IMR-90 (cell line): ENCODE results near the gene RECK. TPM values are rescaled to one million over a fixed set of nuclear protein-coding genes. Genes with fewer than 3 reads are reported as not detected.

Experiments
- ATAC-seq: fragments of 200-7000 bp; cut with Tn5 transposase; 2 replicates; pipeline ENCODE4 v1.9.1; 2020; ENCODE audit warnings: low read depth, mild to moderate bottlenecking, moderate library complexity
- BruUV-seq: library from RNA; stranded (reverse); fragments of 400-500 nt; replicated peaks from 2 replicates; lab custom pipeline; 2021; lab: Mats Ljungman, UMichigan
- CTCF ChIA-PET: fragments of 300-600 bp; formaldehyde crosslinking; extraction: SDS; loops from one replicate; lab custom pipeline; 2021; ENCODE audit warnings: antibody characterized with exemption; lab: Yijun Ruan, JAX
- POLR2A ChIA-PET: fragments of 300-600 bp; sonication (Branson Sonifier 250); formaldehyde crosslinking; loops from one replicate; lab custom pipeline; 2022; ENCODE audit warnings: antibody characterized with exemption; ENCODE audit not compliant: unreplicated experiment; lab: Charles Lee
- DNase-seq: peaks from one replicate; pipeline ENCODE4 v3.0.0; 2013
- H2AFZ ChIP-seq: replicated peaks from 2 replicates; pipeline ENCODE3; 2013; ENCODE audit warnings: low read length, mild to moderate bottlenecking; ENCODE audit not compliant: poor library complexity
- H2AK5ac ChIP-seq: 2 replicates; pipeline ENCODE4 v1.6.1; 2013; ENCODE audit warnings: low read depth, low read length, inconsistent platforms
- H2AK9ac ChIP-seq: replicated peaks from 2 replicates; pipeline ENCODE3; 2013; ENCODE audit warnings: mild to moderate bottlenecking, low read depth, low read length, moderate library complexity; ENCODE audit not compliant: poor library complexity
- H2BK120ac ChIP-seq: 2 replicates; pipeline ENCODE4 v1.6.1; 2013; ENCODE audit warnings: low read depth, low read length, inconsistent platforms
- H2BK15ac ChIP-seq: 3 replicates; pipeline ENCODE4 v1.6.1; 2013; ENCODE audit warnings: low read depth, low read length, inconsistent platforms
- H2BK20ac ChIP-seq: 2 replicates; pipeline ENCODE4 v1.6.1; 2013; ENCODE audit warnings: low read depth, mild to moderate bottlenecking, inconsistent platforms, low read length, moderate library complexity
- H2BK5ac ChIP-seq: 2 replicates; pipeline ENCODE4 v1.6.1; 2013; ENCODE audit warnings: mild to moderate bottlenecking, low read depth, low read length, inconsistent platforms; ENCODE audit not compliant: poor library complexity, severe bottlenecking
- H3K14ac ChIP-seq: replicated peaks from 2 replicates; pipeline ENCODE4 v1.6.1; 2013; ENCODE audit warnings: low read depth, low read length, inconsistent platforms
- H3K18ac ChIP-seq: 2 replicates; pipeline ENCODE4 v1.6.1; 2013; ENCODE audit warnings: low read depth, low read length, control low read depth
- H3K23ac ChIP-seq: 2 replicates; pipeline ENCODE4 v1.6.1; 2013; ENCODE audit warnings: low read depth, low read length, inconsistent platforms
- H3K27ac ChIP-seq: 2 replicates; pipeline ENCODE4 v1.5.1; 2013; ENCODE audit warnings: mild to moderate bottlenecking, control low read depth, low read length; ENCODE audit not compliant: insufficient read depth
- H3K27me3 ChIP-seq: 2 replicates; pipeline ENCODE4 v1.6.1; 2013; ENCODE audit warnings: low read length; ENCODE audit not compliant: control insufficient read depth, insufficient read depth
- H3K36me3 ChIP-seq: 2 replicates; pipeline ENCODE4 v1.6.1; 2013; ENCODE audit warnings: low read length, mixed read lengths; ENCODE audit not compliant: control insufficient read depth, insufficient read depth
- H3K4ac ChIP-seq: 2 replicates; pipeline ENCODE4 v1.6.1; 2013; ENCODE audit warnings: low read depth, low read length, inconsistent platforms
- H3K4me1 ChIP-seq: 2 replicates; pipeline ENCODE4 v1.6.1; 2013; ENCODE audit warnings: low read length, mixed read lengths; ENCODE audit not compliant: control insufficient read depth, insufficient read depth
- H3K4me2 ChIP-seq: 2 replicates; pipeline ENCODE4 v1.6.1; 2013; ENCODE audit warnings: low read depth, mild to moderate bottlenecking, control low read depth, low read length, moderate library complexity
- H3K4me3 ChIP-seq: 2 replicates; pipeline ENCODE4 v1.5.1; 2013; ENCODE audit warnings: low read depth, mild to moderate bottlenecking, control low read depth, low read length, moderate library complexity; ENCODE audit not compliant: insufficient read depth
- H3K56ac ChIP-seq: 2 replicates; pipeline ENCODE4 v1.6.1; 2013; ENCODE audit warnings: low read length, inconsistent platforms; ENCODE audit not compliant: insufficient read depth; ENCODE audit errors: extremely low read depth
- H3K79me1 ChIP-seq, 2 experiments: 2 replicates each; pipeline ENCODE4 v1.6.1; 2013; ENCODE audit warnings: low read length in 2 of 2, inconsistent platforms in 1 of 2, low read depth in 1 of 2
- H3K9ac ChIP-seq: 2 replicates; pipeline ENCODE4 v1.6.1; 2013; ENCODE audit warnings: low read depth, low read length, control low read depth
- H3K9me1 ChIP-seq: 2 replicates; pipeline ENCODE4 v1.6.1; 2013; ENCODE audit warnings: low read length, inconsistent platforms; ENCODE audit not compliant: insufficient read depth
- H3K9me3 ChIP-seq: 2 replicates; pipeline ENCODE4 v1.6.1; 2013; ENCODE audit warnings: low read length; ENCODE audit not compliant: control insufficient read depth, insufficient read depth
- H4K20me1 ChIP-seq: 2 replicates; pipeline ENCODE4 v1.6.1; 2013; ENCODE audit warnings: low read length, inconsistent platforms; ENCODE audit not compliant: insufficient read depth
- H4K5ac ChIP-seq: 2 replicates; pipeline ENCODE4 v1.6.1; 2013; ENCODE audit warnings: mild to moderate bottlenecking, low read depth, low read length, control low read depth
- H4K8ac ChIP-seq, 2 experiments: 2 replicates each; pipeline ENCODE4 v1.6.1; 2013; ENCODE audit warnings: low read depth in 2 of 2, low read length in 2 of 2, control low read depth in 1 of 2, inconsistent platforms in 1 of 2
- H4K91ac ChIP-seq: 2 replicates; pipeline ENCODE4 v1.6.1; 2013; ENCODE audit warnings: low read depth, low read length, inconsistent platforms; ENCODE audit not compliant: insufficient read depth
- BHLHE40 ChIP-seq: fragments of 150-350 bp; IDR thresholded peaks from 2 replicates; pipeline ENCODE4 v1.6.1; 2016; ENCODE audit warnings: mild to moderate bottlenecking, low read depth, low read length
- CEBPB ChIP-seq: IDR thresholded peaks from 2 replicates; pipeline ENCODE4 v1.6.1; 2012; ENCODE audit warnings: low read depth, low read length, improper control_type of control experiment
- CTCF ChIP-seq: conservative IDR thresholded peaks from 2 replicates; pipeline ENCODE4 v1.5.1; 2012; ENCODE audit warnings: mild to moderate bottlenecking, low read depth, low read length, improper control_type of control experiment
- ELK1 ChIP-seq: fragments of 150-350 bp; IDR thresholded peaks from 2 replicates; pipeline ENCODE4 v1.6.1; 2016; ENCODE audit warnings: low read depth, mild to moderate bottlenecking, low read length, moderate library complexity, borderline replicate concordance
- MAZ ChIP-seq: IDR thresholded peaks from 2 replicates; pipeline ENCODE4 v1.6.1; 2012; ENCODE audit warnings: low read depth, mild to moderate bottlenecking, low read length, improper control_type of control experiment, moderate library complexity, borderline replicate concordance
- MXI1 ChIP-seq: IDR thresholded peaks from 2 replicates; pipeline ENCODE4 v1.6.1; 2012; ENCODE audit warnings: low read depth, mild to moderate bottlenecking, low read length, moderate library complexity, borderline replicate concordance
- NFE2L2 ChIP-seq: fragments of 150-350 bp; IDR thresholded peaks from 2 replicates; pipeline ENCODE4 v1.6.1; 2016; ENCODE audit warnings: low read depth, mild to moderate bottlenecking, low read length
- POLR2A ChIP-seq: IDR thresholded peaks from 2 replicates; pipeline ENCODE4 v1.6.1; 2012; ENCODE audit warnings: mild to moderate bottlenecking, low read depth, low read length
- RAD21 ChIP-seq: IDR thresholded peaks from 2 replicates; pipeline ENCODE4 v1.6.1; 2012; ENCODE audit warnings: low read length, improper control_type of control experiment
- RCOR1 ChIP-seq: IDR thresholded peaks from 2 replicates; pipeline ENCODE4 v1.6.1; 2012; ENCODE audit warnings: mild to moderate bottlenecking, low read length, improper control_type of control experiment; ENCODE audit not compliant: insufficient replicate concordance
- RFX5 ChIP-seq: IDR thresholded peaks from 2 replicates; pipeline ENCODE4 v1.8.0; 2012; ENCODE audit warnings: low read depth, mild to moderate bottlenecking, low read length, moderate library complexity
- SMC3 ChIP-seq: fragments of 150-350 bp; IDR thresholded peaks from 2 replicates; pipeline ENCODE4 v1.6.1; 2016; ENCODE audit warnings: low read depth, mild to moderate bottlenecking, antibody characterized with exemption, low read length, moderate library complexity
- USF2 ChIP-seq: fragments of 150-350 bp; IDR thresholded peaks from 2 replicates; pipeline ENCODE4 v1.6.1; 2017; ENCODE audit warnings: mild to moderate bottlenecking, antibody characterized with exemption, low read length, low read depth
- WGBS, 2 experiments: methylation state at CpG; one replicate each; pipeline versions ENCODE4 v1.1.5 to v1.1.7; 2013; ENCODE audit warnings: missing lambda C conversion rate in 2 of 2; ENCODE audit not compliant: insufficient read length in 1 of 2; ENCODE audit errors: extremely low coverage in 2 of 2; 5-methylcytosine and 5-hydroxymethylcytosine counted together
- dilution Hi-C: fragments of 300-500 bp; cut with HindIII; formaldehyde crosslinking; loops from one replicate; pipeline ENCODE4 v1.14.3; 2018; ENCODE audit warnings: low sequenced_read_pairs; ENCODE audit not compliant: unreplicated experiment
- in situ Hi-C: fragments of 300-500 bp; cut with MboI; formaldehyde crosslinking; loops from 3 replicates; pipeline ENCODE4 v1.14.3; 2019; ENCODE audit warnings: low sequenced_read_pairs, inconsistent platforms, mixed read lengths
- intact Hi-C: fragments of 100-400 bp; cut with micrococcal nuclease; formaldehyde crosslinking; loops from 2 replicates; pipeline ENCODE4 v1.10.0; 2022
- polyA plus RNA-seq, 3 experiments: library from polyadenylated mRNA; depleted of rRNA; stranded (reverse); fragments of >200 nt; gene quantifications; 2 replicates each; pipeline ENCODE4 v1.2.3, GENCODE V29; 2012; ENCODE audit warnings: low replicate concordance in 1 of 3
- total RNA-seq: library from RNA; depleted of rRNA; stranded (reverse); fragments of >200 nt; gene quantifications from 2 replicates; pipeline ENCODE4 v1.2.3, GENCODE V29; 2012

Gene RECK
- total and polyA plus RNA-seq, 2 of the 4 experiments (the other 2 are of a cell fraction): 23.5 to 44.0 TPM

- H2AK5ac ChIP-seq: peak overlapping the region; percentile 97
- DNase-seq (no peak), ATAC-seq (no peak)
- H2BK20ac ChIP-seq: peak overlapping the region; percentile 95
- peaks cover 6% of the 10 kb centered on the region for H3K9me1 ChIP-seq
- 94% methylated on average over 3 of the region's 9 CpGs; no CpG with 5 or more reads in 1 of the 2 experiments for WGBS, 2 experiments
- peak overlapping the region; percentile 94 for H4K8ac ChIP-seq
- peaks cover 13 to 17% of the 10 kb centered on the region in 2 experiments; a peak in 3 of 4 replicates for H3K79me1 ChIP-seq
- H2BK120ac ChIP-seq: peak overlapping the region; percentile 97
- peak overlapping the region; percentile 98 for H3K18ac ChIP-seq
- H4K5ac ChIP-seq: peak overlapping the region; percentile 50
- peak overlapping the region; percentile 96 for H3K56ac ChIP-seq
- BruUV-seq: no TSS peak
- TF ChIP-seq RFX5 (no peak), ELK1 (no peak), MAZ (no peak), SMC3 (no peak), NFE2L2 (no peak), CTCF (no peak), MXI1 (no peak), USF2 (no peak), RCOR1 (no peak), CEBPB (no peak), BHLHE40 (no peak), RAD21 (no peak), POLR2A (no peak)
- peak overlapping the region; percentile 65 for H3K9ac ChIP-seq
- H3K27ac ChIP-seq: peak overlapping the region; percentile 99
- in situ Hi-C loops (no loop called here), intact Hi-C loops (no loop called here), dilution Hi-C loops (no loop called here)
- no peaks in the 10 kb centered on the region for H3K27me3 ChIP-seq
- peaks cover 21% of the 10 kb centered on the region for H3K4me1 ChIP-seq
- peak overlapping the region; percentile 98 for H3K4ac ChIP-seq
- H3K9me3 ChIP-seq: no peaks in the 10 kb centered on the region
- H2BK15ac ChIP-seq: peak overlapping the region; percentile 43
- peak overlapping the region; percentile 95 for H2BK5ac ChIP-seq
- H3K4me2 ChIP-seq: no peak overlapping the region
- CTCF ChIA-PET: interaction anchor here (0.6 kb wide), 1 partner anchor 9 kb away, joined by 3 read pairs; no protein-coding TSS in a partner anchor
- POLR2A ChIA-PET: no interaction called here
- H4K91ac ChIP-seq: peak overlapping the region; percentile 98
- H3K23ac ChIP-seq: peak overlapping the region; percentile 54
- no peak overlapping the region for H3K4me3 ChIP-seq
- H2AFZ ChIP-seq: no peak overlapping the region
- peaks cover 4% of the 10 kb centered on the region for H3K36me3 ChIP-seq
- no peaks in the 10 kb centered on the region; the same call in 1 of the 2 replicates for H4K20me1 ChIP-seq
- peak overlapping the region; percentile 90 for H3K14ac ChIP-seq
- no peak overlapping the region for H2AK9ac ChIP-seq
Measured at GRCh38 chr9:36092509-36093215, 55.9 kb downstream of the RECK start.
